Psoas muscle (tissue), 8 donors: ENCODE results near the gene NEDD4. TPM values are rescaled to one million over a fixed set of nuclear protein-coding genes. Genes with fewer than 3 reads are reported as not detected.

Experiments used
- ATAC-seq, 4 donors: fragments of 200-7000 bp; cut with Tn5 transposase; one replicate each; pipeline ENCODE4 v1.9.1; 2020; ENCODE audit warnings: moderate library complexity in 3 of 4, mild to moderate bottlenecking in 2 of 4
- DNase-seq, 2 donors: peaks; one replicate each; pipeline ENCODE4 v3.0.0-alpha.2; 2020
- H3K27ac ChIP-seq: fragments of 200-600 bp; one replicate; pipeline ENCODE4 v1.8.0; 2022
- H3K27me3 ChIP-seq, 3 donors: fragments of 200-600 bp in 1 of 3; one replicate each; pipeline versions ENCODE4 v1.6.1 to v1.8.0; 2013 to 2022; ENCODE audit warnings: low read length in 2 of 3, mild to moderate bottlenecking in 2 of 3, moderate library complexity in 1 of 3; ENCODE audit not compliant: insufficient read depth in 3 of 3
- H3K36me3 ChIP-seq, 2 donors: fragments of 200-600 bp in 1 of 2; one replicate each; pipeline versions ENCODE4 v1.6.1 to v1.8.0; 2013 to 2022; ENCODE audit warnings: low read depth in 1 of 2, mild to moderate bottlenecking in 1 of 2, moderate library complexity in 1 of 2; ENCODE audit not compliant: insufficient read depth in 1 of 2
- H3K4me1 ChIP-seq: fragments of 200-600 bp; one replicate; pipeline ENCODE4 v1.8.0; 2022
- H3K4me3 ChIP-seq: fragments of 200-600 bp; one replicate; pipeline ENCODE4 v1.8.0; 2022; ENCODE audit warnings: mild to moderate bottlenecking
- H3K9me3 ChIP-seq: fragments of 200-600 bp; one replicate; pipeline ENCODE4 v1.8.0; 2022
- CTCF ChIP-seq: fragments of 200-600 bp; IDR thresholded peaks from one replicate; pipeline ENCODE4 v1.8.0; 2022; ENCODE audit warnings: antibody characterized with exemption
- WGBS, 3 donors: extraction: QIAGEN DNeasy Blood & Tissue Kit; methylation state at CpG; one replicate each; pipeline versions ENCODE4 v1.1.6 to v1.1.7; 2013; 5-methylcytosine and 5-hydroxymethylcytosine counted together
- intact Hi-C, 2 donors: fragments of 100-400 bp; cut with DNase I; formaldehyde crosslinking; loops; one replicate each; pipeline versions ENCODE4 v1.11.0 to v1.14.2; 2022
- polyA plus RNA-seq, 3 donors: library from polyadenylated mRNA; stranded (reverse); fragments of 200-250 nt; gene quantifications; one replicate each; pipeline ENCODE4 v1.2.3, GENCODE V29; 2013
- total RNA-seq, 4 donors: library from RNA; stranded (reverse); fragmentation: NEBNext Ultra II Directional in 2 of 4; extraction: Animal tissue kit (Norgen Biotek cat#: 25700) in 2 of 4; gene quantifications; one replicate each; pipeline versions ENCODE4 v1.2.1 to v1.2.4, GENCODE V29; 2021 to 2023
- donor health status: healthy with polysubstance abuse.
- donor health status: DM: no; HTN: no; CAD: no; lungs with moderate emphysema.
- donor health status: Bipolar disorder and iron deficiency.
- donor health status: healthy.
- donor health status: DM: yes; HTN: yes; CAD: no.
- donor health status: DM: no; HTN: no; CAD: no.
- donor health status: DM: no; HTN: no; CAD: no.
- donor health status: DM: yes; HTN: yes; CAD: no.

The NEDD4 gene
- total and polyA plus RNA-seq, 7 donors = 36.2 to 145 (median 94.5) TPM

GRCh38 chr15:55937040-55937439 lies 56.4 kb downstream of the NEDD4 start:
- intact Hi-C loops = no loop called here
- Histone ChIP-seq H3K27me3 (no peaks in the 10 kb centered on the region), H3K9me3 (peaks cover 24% of the 10 kb centered on the region), H3K27ac (no peak overlapping the region), H3K4me1 (no peaks in the 10 kb centered on the region), H3K36me3 (no peaks in the 10 kb centered on the region), H3K4me3 (no peak overlapping the region)
- ATAC-seq (no peak), DNase-seq (no peak)
- TF ChIP-seq CTCF = no peak
- WGBS, 3 donors = 78 to 86% (median 79%) methylated on average over 6 of the region's 6 CpGs

GRCh38 chr15:55928955-55929354 lies 64.5 kb downstream of the NEDD4 start:
- no peak overlapping the region for H3K4me3 ChIP-seq
- H3K27ac ChIP-seq = no peak overlapping the region
- no peaks in the 10 kb centered on the region for H3K4me1 ChIP-seq
- ATAC-seq (no peak), DNase-seq (no peak)
- peaks cover 0 to 2% of the 10 kb centered on the region in 2 donors for H3K36me3 ChIP-seq
- WGBS, 3 donors = 87 to 97% (median 89%) methylated on average over 4 of the region's 4 CpGs
- H3K27me3 ChIP-seq = no peaks in the 10 kb centered on the region
- intact Hi-C loops = loop anchor here in 1 of 2 donors (5.0 kb wide), 1 partner anchor 43 kb away; no protein-coding TSS in a partner anchor
- TF ChIP-seq CTCF = no peak
- H3K9me3 ChIP-seq = peaks cover 5% of the 10 kb centered on the region

- peaks cover 0 to 6% of the 10 kb centered on the region in 2 donors for H3K36me3 ChIP-seq
- no peaks in the 10 kb centered on the region for H3K9me3 ChIP-seq
- H3K27ac ChIP-seq = no peak overlapping the region
- ATAC-seq (no peak), DNase-seq (no peak)
- WGBS, 3 donors = 96 to 99% (median 97%) methylated on average over 4 of the region's 4 CpGs
- H3K4me3 ChIP-seq = no peak overlapping the region
- no peaks in the 10 kb centered on the region for H3K27me3 ChIP-seq
- no peaks in the 10 kb centered on the region for H3K4me1 ChIP-seq
- intact Hi-C loops = loop anchor here in 1 of 2 donors (5.0 kb wide), 1 partner anchor 274 kb away; no protein-coding TSS in a partner anchor
- TF ChIP-seq CTCF = no peak
These were observed 71.7 kb downstream of the NEDD4 start for GRCh38 chr15:55921744-55922143.

GRCh38 chr15:55917881-55918296 lies 75.5 kb downstream of the NEDD4 start:
- Histone ChIP-seq H3K36me3 (no peaks in the 10 kb centered on the region), H3K9me3 (no peaks in the 10 kb centered on the region), H3K27me3 (no peaks in the 10 kb centered on the region), H3K4me1 (no peaks in the 10 kb centered on the region), H3K27ac (peak overlapping the region; percentile 82), H3K4me3 (peak overlapping the region; percentile 68)
- 0% methylated on average over 1 of the region's 1 CpG for WGBS, 3 donors
- intact Hi-C loops = loop anchor here in 1 of 2 donors (5.0 to 10.0 kb wide), 3 partner anchors 51 to 271 kb away; no protein-coding TSS in a partner anchor
- ATAC-seq = peak; percentile 29 to 72 (median 55)
- no peak for DNase-seq
- peak; percentile 73 for TF ChIP-seq CTCF
